IPS-18c (cell line): ENCODE measurements around the gene FOCAD.

Source experiments
- H3K4me3 ChIP-seq: 2 replicates; pipeline ENCODE4 v1.7.0; 2013; ENCODE audit warnings: low read depth, mild to moderate bottlenecking, low read length, moderate library complexity; ENCODE audit not compliant: insufficient read depth
- H3K9me3 ChIP-seq: one replicate; pipeline ENCODE4 v1.6.1; 2013; ENCODE audit warnings: mild to moderate bottlenecking, low read length, moderate library complexity; ENCODE audit not compliant: control insufficient read depth, insufficient read depth

FOCAD gene

DNA sequence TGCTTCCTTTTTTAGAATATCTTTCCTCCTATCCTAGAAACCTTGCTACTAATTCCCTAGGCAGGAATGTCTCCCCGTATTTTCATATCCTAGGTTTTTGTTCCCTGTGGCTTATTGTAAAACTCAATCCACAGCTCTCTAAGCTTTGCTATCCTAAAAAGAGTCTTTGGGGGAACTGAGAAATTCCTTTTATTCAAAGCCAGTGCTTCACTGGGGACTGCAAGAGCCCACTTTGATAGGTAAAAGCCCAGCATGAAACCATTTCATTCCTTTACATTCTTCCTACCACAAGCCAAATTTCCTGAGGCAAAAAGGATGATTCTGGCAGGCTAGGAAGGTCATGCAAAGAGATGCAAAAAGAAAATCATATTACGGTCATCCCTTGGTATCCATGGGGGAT is 353.2 kb downstream of the FOCAD start:
- Histone ChIP-seq H3K4me3 (no peak overlapping the region), H3K9me3 (no peaks in the 10 kb centered on the region)

GRCh38 chr9:21039302-21039701 is 355.2 kb downstream of the FOCAD start:
- Histone ChIP-seq H3K9me3 (no peaks in the 10 kb centered on the region), H3K4me3 (no peak overlapping the region)

GRCh38 chr9:21042466-21042865 is 358.4 kb downstream of the FOCAD start:
- H3K4me3 ChIP-seq = no peak overlapping the region
- H3K9me3 ChIP-seq = no peaks in the 10 kb centered on the region

GRCh38 chr9:21043841-21044240 is 359.8 kb downstream of the FOCAD start:
- H3K9me3 ChIP-seq = no peaks in the 10 kb centered on the region
- no peak overlapping the region for H3K4me3 ChIP-seq
